Stimulated activated CD4-positive, alpha-beta T cell treated with anti-CD3 and anti-CD28 coated beads, Interleukin-15, amount 100 ng/mL, for 48 hours (primary cell): ENCODE data around the gene FOXP1.

ENCODE experiments used
- DNase-seq, 2 donors: peaks; one replicate each; pipeline ENCODE4 v3.0.0-alpha.2; 2020; ENCODE audit warnings: low read depth in 2 of 2

FOXP1 gene

GRCh38 chr3:71398157-71398836 lies 185.2 kb downstream of the FOXP1 start:
- no peak for DNase-seq

- DNase-seq, result no peak
These were observed 185.8 kb downstream of the FOXP1 start for GRCh38 chr3:71397726-71398125.

GRCh38 chr3:71397046-71397445 lies 186.5 kb downstream of the FOXP1 start:
- DNase-seq, result no peak

GRCh38 chr3:71395927-71396695 lies 187.4 kb downstream of the FOXP1 start:
- no peak for DNase-seq

- DNase-seq, result no peak
These were observed 188.1 kb downstream of the FOXP1 start for GRCh38 chr3:71395470-71395869.

- no peak for DNase-seq
These were observed 189.8 kb downstream of the FOXP1 start for GRCh38 chr3:71393745-71394144.

GRCh38 chr3:71393093-71393492 lies 190.4 kb downstream of the FOXP1 start:
- DNase-seq, result no peak

GRCh38 chr3:71392251-71392650 lies 191.3 kb downstream of the FOXP1 start:
- DNase-seq, result no peak

- DNase-seq, result no peak
These were observed 192.2 kb downstream of the FOXP1 start for GRCh38 chr3:71391361-71391760.

GRCh38 chr3:71389911-71390573 lies 193.5 kb downstream of the FOXP1 start:
- DNase-seq, result no peak

GRCh38 chr3:71389191-71389590 lies 194.3 kb downstream of the FOXP1 start:
- DNase-seq, result no peak

GRCh38 chr3:71388535-71389120 lies 194.9 kb downstream of the FOXP1 start:
- DNase-seq, result no peak

- DNase-seq, result no peak
These were observed 195.9 kb downstream of the FOXP1 start for GRCh38 chr3:71387586-71387985.

GRCh38 chr3:71384837-71385716 lies 198.5 kb downstream of the FOXP1 start:
- DNase-seq, result no peak

- no peak for DNase-seq
These were observed 199.1 kb downstream of the FOXP1 start for GRCh38 chr3:71384388-71384787.

- DNase-seq, result no peak
These were observed 203.4 kb downstream of the FOXP1 start for GRCh38 chr3:71380096-71380495.

GRCh38 chr3:71378509-71378908 lies 205.0 kb downstream of the FOXP1 start:
- no peak for DNase-seq

- DNase-seq, result no peak
These were observed 206.6 kb downstream of the FOXP1 start for GRCh38 chr3:71376911-71377310.

- DNase-seq, result no peak
These were observed 207.0 kb downstream of the FOXP1 start for GRCh38 chr3:71376503-71376902.

GRCh38 chr3:71374582-71374981 lies 208.9 kb downstream of the FOXP1 start:
- DNase-seq, result no peak

GRCh38 chr3:71372911-71373637 lies 210.5 kb downstream of the FOXP1 start:
- no peak for DNase-seq
